Activated CD4-positive, alpha-beta memory T cell treated with anti-CD3 and anti-CD28 coated beads, Interleukin-2, amount 10 ng/mL, durations not matched to agents 7 days and 5 days (primary cell): ENCODE measurements around the gene HPGD. TPM values are rescaled to one million over a fixed set of nuclear protein-coding genes. Genes with fewer than 3 reads are reported as not detected.

Source experiments
- CTCF ChIA-PET: fragments of 350-600 bp; sonication (Branson Sonifier 250); formaldehyde crosslinking; loops from one replicate; lab custom pipeline; 2021; ENCODE audit warnings: antibody characterized with exemption, inconsistent platforms; lab: Charles Lee
- POLR2A ChIA-PET: fragments of 350-600 bp; sonication (Branson Sonifier 250); formaldehyde crosslinking; loops from one replicate; lab custom pipeline; 2021; ENCODE audit warnings: antibody characterized with exemption; lab: Charles Lee
- DNase-seq: peaks from one replicate; pipeline ENCODE4 v3.0.0-alpha.2; 2020
- H3K27ac Mint-ChIP-seq: one replicate; pipeline ENCODE4 v1.8.0; 2021; ENCODE audit warnings: mild to moderate bottlenecking, mixed read lengths
- H3K27me3 Mint-ChIP-seq: one replicate; pipeline ENCODE4 v1.8.0; 2021; ENCODE audit warnings: mixed read lengths
- H3K36me3 Mint-ChIP-seq: one replicate; pipeline ENCODE4 v1.8.0; 2021; ENCODE audit warnings: low read depth, mixed read lengths
- H3K4me1 Mint-ChIP-seq: one replicate; pipeline ENCODE4 v1.8.0; 2021; ENCODE audit warnings: mixed read lengths
- H3K4me3 Mint-ChIP-seq: one replicate; pipeline ENCODE4 v1.8.0; 2021; ENCODE audit warnings: mild to moderate bottlenecking, mixed read lengths
- H3K9me3 Mint-ChIP-seq: one replicate; pipeline ENCODE4 v1.8.0; 2021; ENCODE audit warnings: mixed read lengths
- total RNA-seq, 2 experiments: library from RNA; stranded (reverse); gene quantifications; one replicate each; pipeline ENCODE4 v1.2.3, GENCODE V29; 2021

Gene HPGD
- total RNA-seq, 2 experiments from 2014 or later = 34.1 to 36.4 TPM

DNA sequence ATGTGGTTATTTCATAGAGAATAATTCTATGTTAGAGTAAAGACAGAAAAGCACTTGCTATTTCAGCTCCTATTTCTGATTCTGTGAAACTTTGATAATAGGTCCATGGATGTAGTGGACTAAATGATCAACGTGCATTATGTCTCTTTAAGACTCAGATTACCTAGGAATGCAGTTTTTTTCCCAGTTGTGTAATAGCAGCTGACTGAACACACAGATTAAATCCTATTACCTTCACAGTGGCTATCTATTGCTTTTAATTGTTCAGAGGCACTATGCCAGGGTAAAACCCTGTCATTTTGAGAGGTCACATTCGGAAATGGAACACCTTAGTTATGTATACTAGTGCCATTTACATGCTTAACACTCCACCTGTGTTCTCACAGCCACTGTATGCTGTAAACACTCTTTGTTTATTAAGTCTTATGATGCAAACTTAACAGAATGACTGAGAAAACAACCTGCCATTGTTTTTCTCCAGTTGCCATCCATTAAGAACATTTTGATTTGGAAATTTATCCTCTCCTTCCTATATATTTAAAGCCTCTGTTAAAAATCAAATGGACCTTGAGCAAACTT, 70.5 kb downstream of the HPGD start:
- no peaks in the 10 kb centered on the region for H3K9me3 Mint-ChIP-seq
- no peaks in the 10 kb centered on the region for H3K27me3 Mint-ChIP-seq
- CTCF ChIA-PET = interaction anchor here (1.0 kb wide), 1 partner anchor 10 kb away, joined by 3 read pairs; no protein-coding TSS in a partner anchor
- no peaks in the 10 kb centered on the region for H3K4me1 Mint-ChIP-seq
- DNase-seq = no peak
- no peak overlapping the region for H3K4me3 Mint-ChIP-seq
- no peaks in the 10 kb centered on the region for H3K36me3 Mint-ChIP-seq
- POLR2A ChIA-PET = no interaction called here
- no peak overlapping the region for H3K27ac Mint-ChIP-seq

DNA sequence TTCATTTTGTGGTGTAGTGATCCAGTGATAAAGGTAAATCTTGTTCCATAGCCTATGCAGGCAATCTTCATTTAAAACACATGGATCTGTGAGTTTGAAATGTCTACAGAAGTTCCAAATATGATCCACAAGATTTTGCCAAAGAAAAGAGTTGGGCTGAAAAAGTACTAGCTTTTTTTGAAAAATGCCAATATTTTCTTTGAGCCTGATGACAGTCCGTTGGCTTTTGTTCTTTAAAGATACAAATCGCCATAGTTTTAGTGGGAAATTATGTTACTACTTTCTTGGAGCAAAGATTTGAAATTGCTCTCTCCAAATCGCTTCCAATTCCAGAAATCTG, 71.5 kb downstream of the HPGD start:
- DNase-seq = no peak
- H3K4me1 Mint-ChIP-seq = no peaks in the 10 kb centered on the region
- H3K27ac Mint-ChIP-seq = no peak overlapping the region
- H3K9me3 Mint-ChIP-seq = peaks cover 3% of the 10 kb centered on the region
- ChIA-PET POLR2A (no interaction called here), CTCF (no interaction called here)
- H3K36me3 Mint-ChIP-seq = no peaks in the 10 kb centered on the region
- no peak overlapping the region for H3K4me3 Mint-ChIP-seq
- no peaks in the 10 kb centered on the region for H3K27me3 Mint-ChIP-seq

DNA sequence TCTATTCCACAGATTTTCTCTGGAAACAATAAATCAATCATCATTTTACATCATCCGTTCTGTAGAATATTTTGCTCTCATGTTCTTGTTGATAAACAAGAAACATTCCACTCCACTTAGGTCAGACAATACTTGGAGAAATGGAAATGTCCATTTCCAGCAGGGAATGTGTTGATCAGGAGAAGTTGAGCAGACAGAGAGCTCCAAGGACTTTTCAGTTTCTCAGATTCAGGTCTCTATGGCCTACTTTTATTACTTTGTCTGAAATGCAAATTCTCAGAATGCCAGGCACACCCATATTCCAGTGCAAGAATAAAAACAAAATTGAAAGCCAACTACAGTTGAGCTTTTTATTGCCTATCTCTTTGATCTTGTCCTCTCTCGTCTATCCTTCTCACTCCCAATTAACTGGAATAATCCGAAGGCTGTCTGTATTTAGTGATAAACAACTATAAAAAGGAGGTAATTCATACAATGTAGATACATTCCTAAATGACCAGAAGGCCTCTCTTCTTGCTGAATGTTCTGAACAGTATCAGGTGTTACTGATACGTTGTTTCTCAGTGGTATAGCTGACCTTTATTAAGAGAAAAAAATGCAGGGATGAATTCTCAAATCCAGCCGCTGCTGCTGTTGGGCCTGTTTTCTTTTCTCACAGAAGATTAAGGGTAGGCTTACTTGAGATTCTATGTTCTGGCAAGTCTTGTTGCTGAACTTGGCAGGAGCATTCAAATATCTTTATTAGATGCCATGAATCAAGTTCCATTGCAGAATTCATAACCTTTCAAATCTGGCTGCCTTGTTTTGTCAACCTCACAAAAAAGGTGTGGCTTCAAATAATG, 72.1 kb downstream of the HPGD start:
- Mint-ChIP-seq H3K9me3 (peaks cover 3% of the 10 kb centered on the region), H3K4me1 (no peaks in the 10 kb centered on the region), H3K27me3 (no peaks in the 10 kb centered on the region), H3K27ac (no peak overlapping the region), H3K4me3 (no peak overlapping the region), H3K36me3 (no peaks in the 10 kb centered on the region)
- POLR2A ChIA-PET = no interaction called here
- DNase-seq = no peak
- CTCF ChIA-PET = no interaction called here

- no peaks in the 10 kb centered on the region for H3K4me1 Mint-ChIP-seq
- no peaks in the 10 kb centered on the region for H3K36me3 Mint-ChIP-seq
- ChIA-PET POLR2A (no interaction called here), CTCF (no interaction called here)
- no peak for DNase-seq
- H3K4me3 Mint-ChIP-seq = no peak overlapping the region
- H3K9me3 Mint-ChIP-seq = peaks cover 3% of the 10 kb centered on the region
- no peak overlapping the region for H3K27ac Mint-ChIP-seq
- H3K27me3 Mint-ChIP-seq = no peaks in the 10 kb centered on the region
Measured at GRCh38 chr4:174449152-174449551, 73.1 kb downstream of the HPGD start.

DNA sequence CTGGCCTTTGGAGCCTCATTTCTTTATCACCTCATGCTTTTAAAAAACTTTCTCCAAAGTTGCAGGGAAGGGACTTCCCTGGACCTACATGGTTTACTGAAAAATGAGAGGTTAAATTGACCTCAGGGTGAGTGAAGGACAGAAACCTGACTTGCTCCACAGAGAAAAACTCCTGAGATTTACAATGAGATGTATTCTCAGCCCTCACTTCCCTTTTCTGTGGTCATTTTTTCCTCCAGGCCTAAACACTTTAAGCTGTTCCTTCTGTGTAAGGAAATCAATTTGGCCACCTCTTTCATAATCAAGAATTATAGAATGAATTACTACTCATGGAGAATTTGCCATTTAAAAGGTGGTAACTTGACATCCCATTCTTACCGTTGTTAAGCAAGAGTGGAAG, 77.9 kb downstream of the HPGD start:
- DNase-seq = no peak
- ChIA-PET CTCF (no interaction called here), POLR2A (no interaction called here)
- Mint-ChIP-seq H3K9me3 (peaks cover 3% of the 10 kb centered on the region), H3K27ac (no peak overlapping the region), H3K4me3 (no peak overlapping the region), H3K27me3 (no peaks in the 10 kb centered on the region), H3K36me3 (no peaks in the 10 kb centered on the region), H3K4me1 (no peaks in the 10 kb centered on the region)

Other genes starting within 250 kb of the HPGD start
- 10 to 100 TPM; 25.7 to 30.5 TPM for gene FBXO8, start 238.8 kb downstream of the HPGD start, total RNA-seq
- 10 to 100 TPM; 25.1 to 26.9 TPM for gene CEP44, start 238.6 kb downstream of the HPGD start, total RNA-seq